NB4 (cell line): Measurements from ENCODE around the gene IL36RN.
"Not testable (repeated sequence)": the region's sequence is repeated elsewhere in the genome, so short reads cannot be mapped to it uniquely, and the experiment has no call there.

ENCODE experiments used
- DNase-seq: peaks from one replicate; pipeline ENCODE4 v3.0.0; 2010; ENCODE audit warnings: low read depth
- H3K4me3 ChIP-seq: one replicate; pipeline ENCODE4 v1.5.1; 2011; ENCODE audit warnings: mild to moderate bottlenecking, low read depth, low read length, moderate library complexity
- CTCF ChIP-seq: IDR thresholded peaks from one replicate; pipeline ENCODE4 v1.5.1; 2012; ENCODE audit warnings: low read depth, low read length
- MYC ChIP-seq: IDR thresholded peaks from 2 replicates; pipeline ENCODE4 v1.6.1; 2011; ENCODE audit warnings: low read depth, low read length
- POLR2A ChIP-seq: IDR thresholded peaks from 2 replicates; pipeline ENCODE4 v1.6.1; 2011; ENCODE audit warnings: mild to moderate bottlenecking; ENCODE audit not compliant: insufficient read length; ENCODE audit errors: extremely low read depth
- TF ChIP-seq, protein P1 (sequence below): IDR thresholded peaks from 2 replicates; pipeline ENCODE4 v1.6.1; 2011; ENCODE audit warnings: low read depth, low read length

The IL36RN gene

GRCh38 chr2:113091231-113091896 lies 32.4 kb downstream of the IL36RN start:
- no peak for TF ChIP-seq POLR2A
- no peak for TF ChIP-seq MYC
- TF ChIP-seq, protein P1, sequence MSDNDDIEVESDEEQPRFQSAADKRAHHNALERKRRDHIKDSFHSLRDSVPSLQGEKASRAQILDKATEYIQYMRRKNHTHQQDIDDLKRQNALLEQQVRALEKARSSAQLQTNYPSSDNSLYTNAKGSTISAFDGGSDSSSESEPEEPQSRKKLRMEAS: no peak
- TF ChIP-seq CTCF: no peak
- H3K4me3 ChIP-seq: no peak overlapping the region
- DNase-seq: no peak

DNA sequence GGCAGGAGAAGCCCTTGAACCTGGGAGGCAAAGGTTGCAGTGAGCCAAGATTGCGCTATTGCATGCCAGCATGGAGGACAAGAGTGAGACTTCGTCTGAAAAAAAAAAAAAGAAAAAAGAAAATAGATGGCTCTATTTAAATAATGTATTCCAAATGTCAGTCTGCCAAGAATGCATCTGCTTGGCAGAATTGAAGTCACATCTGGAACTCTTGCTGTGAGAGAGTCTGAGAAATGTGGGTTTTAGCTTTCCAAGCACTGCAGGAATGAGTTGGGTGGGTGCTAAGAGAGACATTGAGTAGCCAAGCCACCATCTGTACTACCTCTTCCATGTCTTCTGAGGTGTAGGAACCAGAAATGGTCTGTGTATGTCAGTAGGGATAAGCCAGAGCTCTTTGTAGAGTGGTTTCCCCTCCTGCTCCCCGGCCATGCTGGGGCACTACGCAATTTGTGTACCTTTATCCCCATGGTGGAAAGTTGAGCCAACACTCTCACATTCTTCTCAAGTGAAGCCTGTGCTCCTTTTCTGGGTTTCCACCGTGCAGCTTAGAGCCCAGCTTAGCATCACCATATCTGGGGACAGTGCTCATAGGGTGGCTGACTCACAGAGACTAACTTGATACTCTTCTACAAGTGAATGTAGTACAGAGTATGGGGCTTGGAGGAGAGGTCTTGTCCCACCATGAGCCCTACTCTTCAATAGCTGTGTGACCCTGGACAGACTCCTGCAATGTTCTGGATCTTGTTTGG lies 34.0 kb downstream of the IL36RN start:
- DNase-seq: no peak
- TF ChIP-seq MYC: no peak
- no peak for TF ChIP-seq CTCF
- no peak for TF ChIP-seq POLR2A
- TF ChIP-seq, protein P1: no peak
- no peak overlapping the region for H3K4me3 ChIP-seq

DNA sequence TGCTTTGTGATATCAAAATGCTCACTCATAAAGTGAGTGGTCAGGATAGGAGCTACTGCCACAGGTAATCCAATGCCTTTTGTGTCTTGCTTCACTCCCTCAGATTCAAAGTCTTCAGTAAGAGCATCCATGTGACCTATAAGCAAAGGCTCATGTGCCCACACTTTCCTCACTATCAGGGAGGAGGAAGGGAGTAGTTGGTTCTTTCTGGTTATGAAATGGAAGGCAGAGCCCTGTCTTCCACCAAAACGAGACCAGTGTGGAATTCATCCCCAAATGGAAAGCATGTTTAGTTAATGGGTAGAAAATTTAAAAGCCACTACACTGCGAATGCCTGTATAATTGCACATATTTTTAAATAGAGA lies 34.6 kb downstream of the IL36RN start:
- no peak for TF ChIP-seq CTCF
- TF ChIP-seq, protein P1: no peak
- TF ChIP-seq MYC: no peak
- no peak for TF ChIP-seq POLR2A
- no peak overlapping the region for H3K4me3 ChIP-seq
- no peak for DNase-seq

- not testable (repeated sequence) for H3K4me3 ChIP-seq, DNase-seq
Measured at GRCh38 chr2:113096306-113096705, 37.3 kb downstream of the IL36RN start.

DNA sequence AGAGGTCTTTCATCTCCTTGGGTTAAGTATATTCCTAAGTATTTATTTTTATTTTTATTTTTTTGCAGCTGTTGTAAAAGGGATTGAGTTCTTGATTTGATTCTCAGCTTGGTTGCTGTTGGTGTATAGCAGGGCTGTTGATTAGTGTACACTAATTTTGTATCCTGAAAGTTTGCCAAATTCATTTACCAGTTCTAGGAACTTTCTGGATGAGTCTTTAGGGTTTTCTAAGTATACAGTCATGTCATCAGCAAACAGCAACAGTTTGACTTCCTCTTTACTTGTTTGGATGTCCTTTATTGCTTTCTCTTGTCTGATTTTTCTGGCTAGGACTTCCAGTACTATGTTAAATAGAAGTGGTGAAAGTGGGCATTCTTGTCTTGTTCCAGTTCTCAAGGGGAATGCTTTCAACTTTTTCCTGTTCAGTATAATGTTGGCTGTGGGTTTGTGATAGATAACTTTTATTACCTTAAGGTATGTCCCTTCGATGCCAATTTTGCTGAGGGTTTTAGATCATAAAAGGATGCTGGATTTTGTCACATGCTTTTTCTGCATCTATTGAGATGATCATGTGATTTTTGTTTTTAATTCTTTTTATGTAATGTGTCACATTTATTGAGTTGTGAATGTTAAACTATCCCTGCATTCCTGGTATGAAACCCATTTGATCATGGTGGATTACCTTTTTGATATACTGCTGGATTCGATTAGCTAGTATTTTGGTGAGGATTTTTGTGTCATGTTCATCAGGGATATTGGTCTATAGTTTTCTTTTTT lies 38.0 kb downstream of the IL36RN start:
- DNase-seq, H3K4me3 ChIP-seq: not testable (repeated sequence)

DNA sequence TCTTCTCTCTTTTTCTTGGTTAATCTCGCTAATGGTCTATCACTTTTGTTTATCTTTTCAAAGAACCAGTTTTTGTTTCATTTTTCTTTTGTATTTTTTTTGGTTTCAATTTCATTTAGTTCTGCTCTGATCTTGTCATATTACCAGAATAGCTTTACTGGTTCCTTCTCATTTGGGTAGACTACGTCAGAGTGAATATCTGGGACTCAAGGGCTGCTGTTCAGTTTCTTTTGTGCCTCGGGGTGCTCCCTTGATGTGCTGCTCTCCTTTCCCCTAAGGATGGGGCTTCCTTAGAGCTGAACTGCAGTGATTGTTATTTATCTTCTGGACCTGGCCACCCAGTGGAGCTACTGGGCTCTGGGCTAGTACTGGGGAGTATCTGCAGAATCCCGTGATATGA lies 39.0 kb downstream of the IL36RN start:
- no peak overlapping the region for H3K4me3 ChIP-seq
- TF ChIP-seq POLR2A (no peak), CTCF (no peak), MYC (no peak)
- TF ChIP-seq, protein P1: no peak
- DNase-seq: no peak
